C4-2B (cell line): ENCODE measurements around the gene CADM1.

ENCODE experiments used
- ZFX ChIP-seq: fragments of 450-650 bp; IDR thresholded peaks from 2 replicates; pipeline ENCODE4 v1.6.1; 2017
- TF ChIP-seq, protein P1 (sequence below): fragments of 450-650 bp; conservative IDR thresholded peaks from 2 replicates; pipeline ENCODE4 v1.5.1; 2017; ENCODE audit warnings: mild to moderate bottlenecking

DNA sequence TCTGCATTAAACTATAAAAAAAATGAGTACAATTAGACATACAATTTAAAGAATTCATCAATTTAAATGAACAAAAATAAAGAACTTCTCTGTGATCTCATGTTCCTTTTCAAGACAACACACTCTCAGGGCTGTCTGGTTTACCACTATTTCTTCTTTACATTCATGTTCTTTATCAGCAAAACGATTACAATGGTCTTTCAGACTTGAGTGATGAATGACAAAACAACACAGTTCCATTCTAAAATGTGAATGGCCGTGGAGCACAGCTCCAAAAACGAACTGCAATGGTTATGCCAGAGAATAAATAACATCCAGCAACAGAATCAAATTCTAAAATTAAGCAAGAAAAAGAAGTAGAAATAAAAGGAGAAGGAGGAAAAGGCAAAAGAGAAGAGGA is 113.1 kb downstream of the CADM1 start:
- TF ChIP-seq, protein P1, sequence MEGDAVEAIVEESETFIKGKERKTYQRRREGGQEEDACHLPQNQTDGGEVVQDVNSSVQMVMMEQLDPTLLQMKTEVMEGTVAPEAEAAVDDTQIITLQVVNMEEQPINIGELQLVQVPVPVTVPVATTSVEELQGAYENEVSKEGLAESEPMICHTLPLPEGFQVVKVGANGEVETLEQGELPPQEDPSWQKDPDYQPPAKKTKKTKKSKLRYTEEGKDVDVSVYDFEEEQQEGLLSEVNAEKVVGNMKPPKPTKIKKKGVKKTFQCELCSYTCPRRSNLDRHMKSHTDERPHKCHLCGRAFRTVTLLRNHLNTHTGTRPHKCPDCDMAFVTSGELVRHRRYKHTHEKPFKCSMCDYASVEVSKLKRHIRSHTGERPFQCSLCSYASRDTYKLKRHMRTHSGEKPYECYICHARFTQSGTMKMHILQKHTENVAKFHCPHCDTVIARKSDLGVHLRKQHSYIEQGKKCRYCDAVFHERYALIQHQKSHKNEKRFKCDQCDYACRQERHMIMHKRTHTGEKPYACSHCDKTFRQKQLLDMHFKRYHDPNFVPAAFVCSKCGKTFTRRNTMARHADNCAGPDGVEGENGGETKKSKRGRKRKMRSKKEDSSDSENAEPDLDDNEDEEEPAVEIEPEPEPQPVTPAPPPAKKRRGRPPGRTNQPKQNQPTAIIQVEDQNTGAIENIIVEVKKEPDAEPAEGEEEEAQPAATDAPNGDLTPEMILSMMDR: no peak
- no peak for TF ChIP-seq ZFX
